RWPE1 (cell line): ENCODE results near the gene MAP2K4.
A peak's percentile ranks its signal among the peaks of the same experiment; 100 is the strongest.
"Not testable (repeated sequence)": the region's sequence is repeated elsewhere in the genome, so short reads cannot be mapped to it uniquely, and the experiment has no call there.

Experiments used
- CTCF ChIA-PET: fragments of 350-600 bp; sonication (Branson Sonifier 250); formaldehyde crosslinking; extraction: SDS; loops from one replicate; lab custom pipeline; 2021; lab: Yijun Ruan, JAX
- POLR2A ChIA-PET: fragments of 400-600 bp; formaldehyde crosslinking; extraction: SDS; loops from one replicate; lab custom pipeline; 2020; ENCODE audit warnings: antibody characterized with exemption; ENCODE audit not compliant: low non-redundant PET; lab: Yijun Ruan, JAX
- DNase-seq: peaks from one replicate; pipeline ENCODE4 v3.0.0; 2012; ENCODE audit warnings: low spot score
- H3K27ac ChIP-seq: fragments of 450-650 bp; 2 replicates; pipeline ENCODE4 v1.5.1; 2017
- TF ChIP-seq, protein P1 (sequence below): fragments of 450-650 bp; conservative IDR thresholded peaks from 2 replicates; pipeline ENCODE4 v1.5.1; 2017; ENCODE audit warnings: low read depth, mild to moderate bottlenecking

The MAP2K4 gene

DNA sequence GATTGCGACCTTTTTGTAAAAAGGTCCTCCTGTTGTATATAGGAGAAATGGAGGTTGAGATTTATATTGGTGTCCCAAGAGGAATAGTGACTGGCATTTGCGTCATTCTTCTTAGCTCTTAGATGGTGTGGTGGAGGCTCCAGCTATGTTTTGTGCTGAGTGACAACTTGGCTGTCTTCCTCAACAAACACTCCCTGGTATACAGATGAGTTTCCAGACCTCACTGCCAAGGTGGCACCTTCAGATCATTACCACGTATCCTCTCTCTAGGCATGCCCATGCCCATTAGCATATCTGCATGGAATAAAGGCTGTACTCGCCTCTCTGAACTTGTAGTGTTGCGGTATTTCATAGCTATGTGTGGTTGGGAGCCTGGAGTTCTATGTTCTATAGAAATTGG, 120.0 kb downstream of the MAP2K4 start:
- DNase-seq: no peak
- ChIA-PET CTCF (no interaction called here), POLR2A (no interaction called here)

DNA sequence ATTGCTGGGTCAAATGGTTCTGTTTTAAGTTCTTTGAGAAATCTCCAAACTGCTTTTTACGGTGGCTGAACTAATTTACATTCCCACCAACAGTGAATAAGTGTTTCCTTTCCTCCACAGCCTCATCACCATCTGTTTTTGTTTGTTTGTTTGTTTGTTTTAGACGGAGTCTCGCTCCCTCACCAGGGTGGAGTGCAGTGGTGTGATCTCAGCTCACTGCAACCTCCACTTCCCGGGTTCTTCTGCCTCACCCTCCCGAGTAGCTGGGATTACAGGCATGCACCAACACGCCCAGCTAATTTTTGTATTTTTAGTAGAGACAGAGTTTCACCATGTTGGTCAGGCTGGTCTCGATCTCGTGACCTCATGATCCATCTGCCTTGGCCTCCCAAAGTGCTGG, 141.5 kb downstream of the MAP2K4 start:
- DNase-seq, H3K27ac ChIP-seq, POLR2A ChIA-PET: not testable (repeated sequence)
- CTCF ChIA-PET: interaction anchor here (0.6 kb wide), 1 partner anchor 95 kb away, joined by 3 read pairs; no protein-coding TSS in a partner anchor

More for the DNA sequence above, 120.0 kb downstream of the MAP2K4 start:
- no peak overlapping the region for H3K27ac ChIP-seq
- TF ChIP-seq, protein P1, sequence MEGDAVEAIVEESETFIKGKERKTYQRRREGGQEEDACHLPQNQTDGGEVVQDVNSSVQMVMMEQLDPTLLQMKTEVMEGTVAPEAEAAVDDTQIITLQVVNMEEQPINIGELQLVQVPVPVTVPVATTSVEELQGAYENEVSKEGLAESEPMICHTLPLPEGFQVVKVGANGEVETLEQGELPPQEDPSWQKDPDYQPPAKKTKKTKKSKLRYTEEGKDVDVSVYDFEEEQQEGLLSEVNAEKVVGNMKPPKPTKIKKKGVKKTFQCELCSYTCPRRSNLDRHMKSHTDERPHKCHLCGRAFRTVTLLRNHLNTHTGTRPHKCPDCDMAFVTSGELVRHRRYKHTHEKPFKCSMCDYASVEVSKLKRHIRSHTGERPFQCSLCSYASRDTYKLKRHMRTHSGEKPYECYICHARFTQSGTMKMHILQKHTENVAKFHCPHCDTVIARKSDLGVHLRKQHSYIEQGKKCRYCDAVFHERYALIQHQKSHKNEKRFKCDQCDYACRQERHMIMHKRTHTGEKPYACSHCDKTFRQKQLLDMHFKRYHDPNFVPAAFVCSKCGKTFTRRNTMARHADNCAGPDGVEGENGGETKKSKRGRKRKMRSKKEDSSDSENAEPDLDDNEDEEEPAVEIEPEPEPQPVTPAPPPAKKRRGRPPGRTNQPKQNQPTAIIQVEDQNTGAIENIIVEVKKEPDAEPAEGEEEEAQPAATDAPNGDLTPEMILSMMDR: no peak

DNA sequence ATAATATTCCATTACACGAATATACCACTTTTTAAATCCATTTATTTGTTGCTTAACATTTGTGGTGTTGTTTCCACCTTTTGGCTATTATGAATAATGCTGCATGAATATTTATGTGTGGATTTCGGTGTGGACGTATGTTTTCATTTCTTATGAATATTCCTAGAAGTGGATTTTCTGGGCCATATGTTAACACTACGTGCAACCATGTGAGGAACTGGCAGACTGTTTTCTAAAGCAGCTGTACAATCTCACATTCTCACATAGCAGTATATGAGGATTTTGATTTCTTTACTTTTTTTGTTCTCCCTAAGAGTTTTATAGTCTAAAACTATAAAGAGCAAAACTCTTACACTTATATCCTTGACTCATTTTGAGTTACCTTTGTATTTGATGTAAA, 143.4 kb downstream of the MAP2K4 start:
- no peak for DNase-seq
- H3K27ac ChIP-seq: no peak overlapping the region
- TF ChIP-seq, protein P1: no peak
- ChIA-PET POLR2A (no interaction called here), CTCF (interaction anchor here (0.5 kb wide), 1 partner anchor 52 kb away, joined by 3 read pairs; no protein-coding TSS in a partner anchor)

DNA sequence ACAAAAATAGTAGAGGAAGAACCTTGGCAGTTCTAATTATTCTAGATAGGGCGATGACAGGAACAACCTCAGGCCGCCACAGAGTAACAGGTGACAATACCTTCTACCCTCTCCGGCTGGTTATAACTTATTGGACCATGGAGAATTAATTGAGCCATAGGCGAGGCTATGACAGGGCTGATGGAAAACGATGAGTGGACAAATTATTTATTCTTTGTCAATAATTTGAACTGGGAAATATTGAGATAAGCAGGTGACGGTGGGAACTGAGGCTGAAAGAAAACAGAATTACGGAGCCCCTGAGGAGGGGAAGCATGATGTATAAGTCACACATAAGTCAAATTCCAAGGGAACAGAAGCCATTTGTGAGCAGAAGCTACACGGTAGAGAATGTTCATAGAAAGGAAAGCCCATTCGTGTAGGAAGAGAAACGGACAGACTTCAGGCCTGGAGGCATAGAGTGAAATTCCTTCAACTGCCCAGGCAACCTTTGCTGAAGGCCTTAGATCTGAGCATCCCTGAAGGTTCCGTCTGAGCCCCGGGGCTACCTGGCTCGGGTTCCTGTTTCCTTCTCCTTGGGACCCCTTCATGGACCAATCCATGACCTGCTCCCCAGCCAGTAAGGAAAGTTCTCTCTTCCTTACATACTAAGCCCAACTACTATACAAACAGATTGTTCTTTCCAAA, 158.1 kb downstream of the MAP2K4 start:
- CTCF ChIA-PET: no interaction called here
- no peak overlapping the region for H3K27ac ChIP-seq
- TF ChIP-seq, protein P1: no peak
- POLR2A ChIA-PET: no interaction called here
- DNase-seq: no peak

DNA sequence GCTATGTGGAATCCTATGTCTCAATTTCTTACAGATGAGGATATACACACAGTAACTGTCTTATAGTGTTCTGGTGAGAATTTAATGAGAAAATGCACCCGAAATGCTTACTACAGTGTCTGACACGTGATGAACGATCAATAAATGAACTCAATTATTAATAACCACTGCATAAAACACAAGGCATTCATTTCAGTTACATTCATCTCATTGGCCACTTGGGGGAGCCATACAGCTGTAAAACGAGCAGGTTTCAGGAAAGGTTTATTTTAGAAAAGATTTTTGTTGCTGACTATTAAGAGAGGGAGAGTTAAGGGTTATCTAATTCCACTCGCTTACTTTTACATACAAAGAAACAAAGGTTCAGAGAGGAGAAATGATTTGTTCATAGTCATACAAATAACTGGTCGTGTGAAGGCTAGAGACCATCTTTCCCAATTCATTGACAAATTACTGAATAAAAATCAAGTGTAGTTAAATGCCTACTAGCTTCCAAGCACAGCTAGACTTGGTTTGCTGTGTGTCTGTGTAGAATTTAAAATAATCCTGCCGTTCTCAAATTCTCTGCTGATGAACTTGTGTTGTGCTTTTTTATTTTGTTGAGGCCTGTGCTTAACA, 160.1 kb downstream of the MAP2K4 start:
- ChIA-PET POLR2A (no interaction called here), CTCF (interaction anchor here (0.6 to 1.2 kb wide), 4 partner anchors 13 to 557 kb away, joined by 3 to 4 read pairs (median 3); no protein-coding TSS in a partner anchor)
- no peak overlapping the region for H3K27ac ChIP-seq
- peak; percentile 29 for DNase-seq
- TF ChIP-seq, protein P1: peak; percentile 76

DNA sequence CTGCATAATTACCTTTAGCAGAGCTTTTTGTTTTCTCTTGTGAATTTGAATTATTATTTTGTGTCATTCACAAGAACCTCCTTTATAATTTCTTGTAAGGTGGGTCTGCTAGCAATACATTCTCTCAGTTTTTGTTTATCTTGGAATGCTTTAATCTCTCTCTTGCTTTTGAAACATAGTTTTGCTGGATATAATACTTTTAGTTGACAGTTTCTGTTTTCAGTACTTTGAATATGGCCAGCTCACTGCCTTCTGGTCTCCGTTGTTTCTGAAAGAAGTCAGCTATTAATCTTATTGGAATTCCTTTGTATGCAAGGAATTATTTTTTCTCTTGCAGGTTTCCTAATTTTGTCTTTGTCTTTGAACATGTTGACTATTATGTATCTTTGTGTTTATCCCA, 167.0 kb downstream of the MAP2K4 start:
- no peak overlapping the region for H3K27ac ChIP-seq
- TF ChIP-seq, protein P1: no peak
- ChIA-PET POLR2A (no interaction called here), CTCF (no interaction called here)
- no peak for DNase-seq
